Activated naive CD4-positive, alpha-beta T cell treated with anti-CD3 and anti-CD28 coated beads, Interleukin-2, amount 50 U/mL, for 24 hours (primary cell): ENCODE data around the gene POLR2L.

Experiments used
- H3K27ac Mint-ChIP-seq: one replicate; pipeline ENCODE4 v1.8.0; 2021; ENCODE audit warnings: mild to moderate bottlenecking, mixed read lengths
- H3K27me3 Mint-ChIP-seq: one replicate; pipeline ENCODE4 v1.8.0; 2021; ENCODE audit warnings: mixed read lengths
- H3K36me3 Mint-ChIP-seq: one replicate; pipeline ENCODE4 v1.8.0; 2021; ENCODE audit warnings: mixed read lengths
- H3K4me1 Mint-ChIP-seq: one replicate; pipeline ENCODE4 v1.8.0; 2021; ENCODE audit warnings: mixed read lengths
- H3K4me3 Mint-ChIP-seq: one replicate; pipeline ENCODE4 v1.8.0; 2021; ENCODE audit warnings: mild to moderate bottlenecking, mixed read lengths
- H3K9me3 Mint-ChIP-seq: one replicate; pipeline ENCODE4 v1.8.0; 2021; ENCODE audit warnings: mixed read lengths

The POLR2L gene

GRCh38 chr11:819943-820649 is 22.2 kb downstream of the POLR2L start:
- H3K36me3 Mint-ChIP-seq = no peaks in the 10 kb centered on the region

GRCh38 chr11:819129-819931 is 23.0 kb downstream of the POLR2L start:
- Mint-ChIP-seq H3K36me3 (no peaks in the 10 kb centered on the region), H3K27me3 (no peaks in the 10 kb centered on the region), H3K4me1 (peaks cover 4% of the 10 kb centered on the region), H3K9me3 (no peaks in the 10 kb centered on the region), H3K4me3 (peak overlapping the region; percentile 86), H3K27ac (no peak overlapping the region)

More at GRCh38 chr11:819943-820649, 22.2 kb downstream of the POLR2L start:
- Mint-ChIP-seq H3K9me3 (no peaks in the 10 kb centered on the region), H3K27ac (peak overlapping the region; percentile 76), H3K4me1 (peaks cover 4% of the 10 kb centered on the region), H3K27me3 (no peaks in the 10 kb centered on the region), H3K4me3 (peak overlapping the region; percentile 86)

GRCh38 chr11:818396-819128 is 23.8 kb downstream of the POLR2L start, which contains the start of gene PNPLA2:
Gene PNPLA2, plus strand, starts transcription at chr11:818914. Its CDS starts 805 bp downstream, at chr11:819719.
- peak within 1 kb of the TSS; percentile 65 for H3K27ac Mint-ChIP-seq
- no peaks in the 10 kb centered on the region for H3K9me3 Mint-ChIP-seq
- no peaks in the 10 kb centered on the region for H3K36me3 Mint-ChIP-seq
- H3K27me3 Mint-ChIP-seq = no peaks in the 10 kb centered on the region
- peak within 1 kb of the TSS; percentile 86 for H3K4me3 Mint-ChIP-seq
- peaks cover 4% of the 10 kb centered on the region for H3K4me1 Mint-ChIP-seq

- Mint-ChIP-seq H3K4me1 (peaks cover 15% of the 10 kb centered on the region), H3K36me3 (peaks cover 6% of the 10 kb centered on the region), H3K4me3 (no peak overlapping the region), H3K27me3 (no peaks in the 10 kb centered on the region), H3K27ac (no peak overlapping the region), H3K9me3 (no peaks in the 10 kb centered on the region)
These were observed 25.9 kb downstream of the POLR2L start for GRCh38 chr11:816433-816779.

GRCh38 chr11:815675-816432 is 26.5 kb downstream of the POLR2L start:
- H3K36me3 Mint-ChIP-seq = peaks cover 12% of the 10 kb centered on the region
- no peak overlapping the region for H3K4me3 Mint-ChIP-seq
- no peaks in the 10 kb centered on the region for H3K9me3 Mint-ChIP-seq
- H3K27ac Mint-ChIP-seq = no peak overlapping the region
- H3K4me1 Mint-ChIP-seq = peaks cover 18% of the 10 kb centered on the region
- H3K27me3 Mint-ChIP-seq = no peaks in the 10 kb centered on the region

- Mint-ChIP-seq H3K27me3 (no peaks in the 10 kb centered on the region), H3K4me3 (no peak overlapping the region), H3K9me3 (no peaks in the 10 kb centered on the region), H3K4me1 (peaks cover 23% of the 10 kb centered on the region), H3K36me3 (peaks cover 16% of the 10 kb centered on the region), H3K27ac (peak overlapping the region; percentile 74)
These were observed 28.8 kb downstream of the POLR2L start for GRCh38 chr11:813456-814096.

- Mint-ChIP-seq H3K27ac (peak overlapping the region; percentile 70), H3K27me3 (no peaks in the 10 kb centered on the region), H3K9me3 (no peaks in the 10 kb centered on the region), H3K4me3 (peak overlapping the region; percentile 93), H3K4me1 (peaks cover 24% of the 10 kb centered on the region), H3K36me3 (peaks cover 16% of the 10 kb centered on the region)
These were observed 29.3 kb downstream of the POLR2L start for GRCh38 chr11:813072-813455.

GRCh38 chr11:812390-812789 is 29.9 kb downstream of the POLR2L start:
- Mint-ChIP-seq H3K27ac (peak overlapping the region; percentile 70), H3K4me1 (peaks cover 28% of the 10 kb centered on the region), H3K36me3 (peaks cover 16% of the 10 kb centered on the region), H3K9me3 (no peaks in the 10 kb centered on the region), H3K4me3 (peak overlapping the region; percentile 93), H3K27me3 (no peaks in the 10 kb centered on the region)

- Mint-ChIP-seq H3K36me3 (peaks cover 16% of the 10 kb centered on the region), H3K9me3 (no peaks in the 10 kb centered on the region), H3K27me3 (no peaks in the 10 kb centered on the region), H3K4me1 (peaks cover 28% of the 10 kb centered on the region), H3K4me3 (peak overlapping the region; percentile 93), H3K27ac (peak overlapping the region; percentile 86)
These were observed 30.7 kb downstream of the POLR2L start for GRCh38 chr11:811446-812245.

GRCh38 chr11:810040-810567 is 32.2 kb downstream of the POLR2L start:
- H3K9me3 Mint-ChIP-seq = no peaks in the 10 kb centered on the region
- peaks cover 28% of the 10 kb centered on the region for H3K4me1 Mint-ChIP-seq
- H3K36me3 Mint-ChIP-seq = peaks cover 16% of the 10 kb centered on the region
- H3K27ac Mint-ChIP-seq = peak overlapping the region; percentile 98
- no peaks in the 10 kb centered on the region for H3K27me3 Mint-ChIP-seq
- H3K4me3 Mint-ChIP-seq = peak overlapping the region; percentile 93

- Mint-ChIP-seq H3K27ac (peak within 1 kb of the TSS; percentile 98), H3K36me3 (peaks cover 16% of the 10 kb centered on the region), H3K4me3 (peak within 1 kb of the TSS; percentile 93), H3K9me3 (no peaks in the 10 kb centered on the region), H3K4me1 (peaks cover 30% of the 10 kb centered on the region), H3K27me3 (no peaks in the 10 kb centered on the region)
These were observed 32.9 kb downstream of the POLR2L start, which contains the start of gene RPLP2 for GRCh38 chr11:809287-810039. Gene RPLP2, plus strand, starts transcription at chr11:809967. Its CDS starts 268 bp downstream, at chr11:810235.

GRCh38 chr11:808427-809286 is 33.7 kb downstream of the POLR2L start:
- Mint-ChIP-seq H3K9me3 (no peaks in the 10 kb centered on the region), H3K27me3 (no peaks in the 10 kb centered on the region), H3K27ac (peak overlapping the region; percentile 98), H3K4me1 (peaks cover 33% of the 10 kb centered on the region), H3K4me3 (peak overlapping the region; percentile 93), H3K36me3 (peaks cover 16% of the 10 kb centered on the region)
